ENCODE results near the gene ZNF200.

DNA sequence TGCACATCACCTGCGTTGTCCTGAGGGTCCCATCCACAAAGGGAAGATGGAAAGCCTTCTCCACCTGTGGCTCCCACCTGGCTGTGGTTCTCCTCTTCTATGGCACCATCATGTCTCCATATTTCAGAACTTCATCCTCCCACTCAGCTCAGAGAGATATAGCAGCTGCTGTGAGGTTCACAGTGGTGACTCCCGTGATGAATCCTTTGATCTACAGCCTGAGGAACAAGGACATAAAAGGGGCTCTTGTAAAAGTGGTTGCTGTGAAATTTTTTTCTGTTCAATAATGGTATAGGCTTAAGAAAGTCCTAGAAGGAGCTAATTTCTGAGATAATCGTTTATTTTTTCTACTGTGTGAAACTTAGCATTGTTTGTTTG, 18.7 kb downstream of the ZNF200 start:
- TF ChIP-seq, protein P1, sequence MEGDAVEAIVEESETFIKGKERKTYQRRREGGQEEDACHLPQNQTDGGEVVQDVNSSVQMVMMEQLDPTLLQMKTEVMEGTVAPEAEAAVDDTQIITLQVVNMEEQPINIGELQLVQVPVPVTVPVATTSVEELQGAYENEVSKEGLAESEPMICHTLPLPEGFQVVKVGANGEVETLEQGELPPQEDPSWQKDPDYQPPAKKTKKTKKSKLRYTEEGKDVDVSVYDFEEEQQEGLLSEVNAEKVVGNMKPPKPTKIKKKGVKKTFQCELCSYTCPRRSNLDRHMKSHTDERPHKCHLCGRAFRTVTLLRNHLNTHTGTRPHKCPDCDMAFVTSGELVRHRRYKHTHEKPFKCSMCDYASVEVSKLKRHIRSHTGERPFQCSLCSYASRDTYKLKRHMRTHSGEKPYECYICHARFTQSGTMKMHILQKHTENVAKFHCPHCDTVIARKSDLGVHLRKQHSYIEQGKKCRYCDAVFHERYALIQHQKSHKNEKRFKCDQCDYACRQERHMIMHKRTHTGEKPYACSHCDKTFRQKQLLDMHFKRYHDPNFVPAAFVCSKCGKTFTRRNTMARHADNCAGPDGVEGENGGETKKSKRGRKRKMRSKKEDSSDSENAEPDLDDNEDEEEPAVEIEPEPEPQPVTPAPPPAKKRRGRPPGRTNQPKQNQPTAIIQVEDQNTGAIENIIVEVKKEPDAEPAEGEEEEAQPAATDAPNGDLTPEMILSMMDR (conservative IDR thresholded peaks at IDR 0.05 in 1 of 2, IDR thresholded peaks at IDR 0.05 in 1 of 2; ENCODE audit: low read depth in 1 of 2, low read length in 2 of 2): no peak
- no peak for TF ChIP-seq EZH2 (IDR thresholded peaks at IDR 0.05; ENCODE audit: low read length, missing control alignments)
